WERI-Rb-1 (cell line): Measurements from ENCODE around the gene RFXANK.
A peak's percentile ranks its signal among the peaks of the same experiment; 100 is the strongest.

Source experiments
- DNase-seq: peaks from one replicate; pipeline ENCODE4 v3.0.0-alpha.2; 2020
- H3K27ac ChIP-seq: fragments of 250-450 bp; sonication (Bioruptor Pico); 2 replicates; pipeline ENCODE4 v1.5.1; 2020; ENCODE audit warnings: mild to moderate bottlenecking, moderate library complexity
- H3K27me3 ChIP-seq: fragments of 250-450 bp; sonication (Bioruptor Pico); 2 replicates; pipeline ENCODE4 v1.5.1; 2021; ENCODE audit warnings: mild to moderate bottlenecking, low read depth, moderate library complexity; ENCODE audit not compliant: insufficient read depth, severe bottlenecking
- H3K36me3 ChIP-seq: fragments of 250-450 bp; sonication (Bioruptor Pico); 2 replicates; pipeline ENCODE4 v1.5.1; 2020; ENCODE audit warnings: mild to moderate bottlenecking, moderate library complexity
- H3K4me3 ChIP-seq: 2 replicates; pipeline ENCODE4 v1.5.1; 2011; ENCODE audit warnings: low read depth, mild to moderate bottlenecking, control low read depth, low read length
- H3K9me3 ChIP-seq: fragments of 250-450 bp; sonication (Bioruptor Pico); 2 replicates; pipeline ENCODE4 v1.5.1; 2021; ENCODE audit warnings: mild to moderate bottlenecking, moderate library complexity; ENCODE audit not compliant: severe bottlenecking
- CTCF ChIP-seq: IDR thresholded peaks from 2 replicates; pipeline ENCODE4 v1.5.1; 2011; ENCODE audit warnings: low read depth, mild to moderate bottlenecking, control low read depth, inconsistent platforms, low read length

Gene RFXANK

DNA sequence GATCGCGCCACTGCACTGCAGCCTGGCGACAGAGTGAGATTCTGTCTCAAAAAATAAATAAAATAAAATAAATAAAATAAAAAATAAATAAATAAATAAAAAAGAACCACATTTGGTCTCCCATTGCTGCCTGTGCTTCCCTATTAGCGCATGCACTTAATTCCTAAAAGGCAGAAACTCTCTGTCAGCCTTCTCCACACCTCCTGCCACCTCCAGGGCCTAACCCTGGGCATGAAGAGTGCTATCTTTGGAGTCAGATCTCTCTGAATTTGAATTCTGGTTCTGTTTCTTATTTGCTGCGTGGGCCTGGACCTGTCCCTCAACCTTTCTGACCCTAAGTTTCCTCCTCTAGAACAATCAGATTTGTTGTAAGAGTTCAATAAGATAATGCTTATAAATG is 31.0 kb downstream of the RFXANK start:
- DNase-seq, result no peak
- TF ChIP-seq CTCF, result no peak
- Histone ChIP-seq H3K9me3 (peaks cover 3% of the 10 kb centered on the region), H3K27me3 (no peaks in the 10 kb centered on the region), H3K36me3 (no peaks in the 10 kb centered on the region), H3K27ac (no peak overlapping the region), H3K4me3 (no peak overlapping the region)

DNA sequence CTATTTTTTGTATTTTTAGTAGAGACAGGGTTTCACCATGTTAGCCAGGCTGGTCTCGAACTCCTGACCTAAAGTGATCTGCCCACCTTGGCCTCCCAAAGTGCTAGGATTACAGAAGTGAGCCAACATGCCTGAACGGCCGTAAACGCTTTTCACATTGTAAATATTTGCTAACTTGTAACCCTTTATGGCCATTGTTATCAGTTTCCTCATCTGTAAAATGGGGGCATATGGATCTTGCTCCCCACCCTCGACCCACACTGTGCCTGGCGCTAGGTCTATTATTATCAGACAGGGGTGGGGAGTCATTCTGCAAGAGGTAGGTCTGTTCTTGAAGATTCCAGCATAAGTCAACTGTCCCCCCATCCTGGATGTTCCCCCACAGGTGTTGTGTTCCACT is 31.6 kb downstream of the RFXANK start:
- no peaks in the 10 kb centered on the region for H3K27me3 ChIP-seq
- TF ChIP-seq CTCF, result no peak
- no peaks in the 10 kb centered on the region for H3K36me3 ChIP-seq
- peaks cover 3% of the 10 kb centered on the region for H3K9me3 ChIP-seq
- no peak overlapping the region for H3K27ac ChIP-seq
- no peak for DNase-seq
- no peak overlapping the region for H3K4me3 ChIP-seq

GRCh38 chr19:19224150-19224851 is 32.2 kb downstream of the RFXANK start:
- Histone ChIP-seq H3K4me3 (peak overlapping the region; percentile 28), H3K9me3 (peaks cover 3% of the 10 kb centered on the region), H3K27me3 (no peaks in the 10 kb centered on the region), H3K36me3 (no peaks in the 10 kb centered on the region), H3K27ac (peak overlapping the region; percentile 79)
- TF ChIP-seq CTCF, result no peak
- peak; percentile 75 for DNase-seq

- no peaks in the 10 kb centered on the region for H3K27me3 ChIP-seq
- peak overlapping the region; percentile 79 for H3K27ac ChIP-seq
- H3K9me3 ChIP-seq, result peaks cover 3% of the 10 kb centered on the region
- TF ChIP-seq CTCF, result peak; percentile 94
- peak overlapping the region; percentile 28 for H3K4me3 ChIP-seq
- no peaks in the 10 kb centered on the region for H3K36me3 ChIP-seq
- DNase-seq, result peak; percentile 95
These were observed 32.9 kb downstream of the RFXANK start for GRCh38 chr19:19224852-19225494.

DNA sequence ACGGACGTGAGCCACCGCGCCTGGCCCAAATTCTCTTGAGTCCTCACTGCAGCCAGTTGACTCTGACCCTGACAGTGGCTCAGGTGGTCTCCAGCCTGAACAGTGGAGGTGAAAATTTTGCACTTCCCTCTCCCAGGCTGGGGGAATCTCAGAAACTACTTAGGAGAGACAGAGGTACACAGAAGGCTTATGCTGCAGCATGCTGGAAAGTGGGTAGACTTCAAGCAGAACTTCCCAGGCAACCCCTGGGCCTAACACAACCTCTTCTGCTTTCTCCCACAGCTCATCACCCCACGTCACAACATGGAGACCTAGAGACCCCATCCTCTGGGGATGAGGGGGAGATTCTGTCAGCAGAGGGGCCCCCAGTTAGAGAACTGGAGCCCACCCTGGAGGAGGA is 34.1 kb downstream of the RFXANK start:
- no peak for DNase-seq
- no peaks in the 10 kb centered on the region for H3K27me3 ChIP-seq
- no peak overlapping the region for H3K27ac ChIP-seq
- no peaks in the 10 kb centered on the region for H3K36me3 ChIP-seq
- peaks cover 3% of the 10 kb centered on the region for H3K9me3 ChIP-seq
- no peak for TF ChIP-seq CTCF
- H3K4me3 ChIP-seq, result no peak overlapping the region
